ENCODE measurements around the gene PCDHGA12. TPM values are rescaled to one million over a fixed set of nuclear protein-coding genes. Genes with fewer than 3 reads are reported as not detected.
A peak's percentile ranks its signal among the peaks of the same experiment; 100 is the strongest.
"Not testable (repeated sequence)": the region's sequence is repeated elsewhere in the genome, so short reads cannot be mapped to it uniquely, and the experiment has no call there.

Gene PCDHGA12
- total RNA-seq, 1 experiment from 2014 or later: 0.11 TPM

DNA sequence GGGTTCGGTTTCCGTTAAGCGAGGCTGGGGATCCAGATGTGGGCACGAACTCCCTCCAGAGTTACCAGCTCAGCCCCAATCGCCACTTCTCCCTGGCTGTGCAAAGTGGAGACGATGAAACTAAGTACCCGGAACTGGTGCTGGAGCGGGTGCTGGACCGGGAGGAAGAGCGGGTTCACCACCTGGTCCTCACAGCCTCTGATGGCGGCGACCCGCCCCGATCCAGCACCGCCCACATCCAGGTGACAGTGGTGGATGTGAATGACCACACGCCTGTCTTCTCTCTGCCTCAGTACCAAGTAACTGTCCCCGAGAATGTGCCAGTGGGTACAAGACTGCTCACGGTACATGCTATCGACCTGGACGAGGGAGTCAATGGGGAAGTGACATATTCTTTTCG lies 47.0 kb upstream of the PCDHGA12 start:
- intact Hi-C loops (cut with micrococcal nuclease): no loop called here
- Histone ChIP-seq H3K4me2 (ENCODE audit: low read length) (no peak overlapping the region), H3K9me2 (replicated peaks; ENCODE audit: low read length) (no peaks in the 10 kb centered on the region), H3K27ac (ENCODE audit: low read length) (no peak overlapping the region), H3K4me1 (ENCODE audit: insufficient read depth, low read length) (no peaks in the 10 kb centered on the region), H3K27me3 (ENCODE audit: low read length) (no peaks in the 10 kb centered on the region), H3K79me2 (ENCODE audit: low read length) (no peaks in the 10 kb centered on the region), H2AFZ (ENCODE audit: low read length) (no peak overlapping the region), H3K4me3 (ENCODE audit: low read length) (no peak overlapping the region), H3K36me3 (ENCODE audit: low read depth, low read length) (no peaks in the 10 kb centered on the region), H3K9ac (ENCODE audit: low read length) (no peak overlapping the region), H4K20me1 (ENCODE audit: low read length) (no peaks in the 10 kb centered on the region), H3F3A (ENCODE audit: low read length, unreplicated experiment) (no peaks in the 10 kb centered on the region), H3K9me3 (ENCODE audit: low read length) (0 out of 2 replicates have a peak, but pooled peaks cover 4% of the 10 kb centered on the region)
- POLR2A ChIA-PET (ENCODE audit: unreplicated experiment): no interaction called here
- CTCF ChIA-PET: no interaction called here
- BruUV-seq (replicated peaks): no TSS peak
- TF ChIP-seq EZH2 (IDR thresholded peaks at IDR 0.05; ENCODE audit: low read length, unreplicated experiment) (no peak), EZH2phosphoT487 (IDR thresholded peaks at IDR 0.05; ENCODE audit: borderline replicate concordance, low read length) (no peak)
- TF ChIP-seq, protein P1, sequence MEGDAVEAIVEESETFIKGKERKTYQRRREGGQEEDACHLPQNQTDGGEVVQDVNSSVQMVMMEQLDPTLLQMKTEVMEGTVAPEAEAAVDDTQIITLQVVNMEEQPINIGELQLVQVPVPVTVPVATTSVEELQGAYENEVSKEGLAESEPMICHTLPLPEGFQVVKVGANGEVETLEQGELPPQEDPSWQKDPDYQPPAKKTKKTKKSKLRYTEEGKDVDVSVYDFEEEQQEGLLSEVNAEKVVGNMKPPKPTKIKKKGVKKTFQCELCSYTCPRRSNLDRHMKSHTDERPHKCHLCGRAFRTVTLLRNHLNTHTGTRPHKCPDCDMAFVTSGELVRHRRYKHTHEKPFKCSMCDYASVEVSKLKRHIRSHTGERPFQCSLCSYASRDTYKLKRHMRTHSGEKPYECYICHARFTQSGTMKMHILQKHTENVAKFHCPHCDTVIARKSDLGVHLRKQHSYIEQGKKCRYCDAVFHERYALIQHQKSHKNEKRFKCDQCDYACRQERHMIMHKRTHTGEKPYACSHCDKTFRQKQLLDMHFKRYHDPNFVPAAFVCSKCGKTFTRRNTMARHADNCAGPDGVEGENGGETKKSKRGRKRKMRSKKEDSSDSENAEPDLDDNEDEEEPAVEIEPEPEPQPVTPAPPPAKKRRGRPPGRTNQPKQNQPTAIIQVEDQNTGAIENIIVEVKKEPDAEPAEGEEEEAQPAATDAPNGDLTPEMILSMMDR (conservative IDR thresholded peaks at IDR 0.05; ENCODE audit: low read depth, low read length): no peak
- ATAC-seq (no peak), DNase-seq (no peak)

DNA sequence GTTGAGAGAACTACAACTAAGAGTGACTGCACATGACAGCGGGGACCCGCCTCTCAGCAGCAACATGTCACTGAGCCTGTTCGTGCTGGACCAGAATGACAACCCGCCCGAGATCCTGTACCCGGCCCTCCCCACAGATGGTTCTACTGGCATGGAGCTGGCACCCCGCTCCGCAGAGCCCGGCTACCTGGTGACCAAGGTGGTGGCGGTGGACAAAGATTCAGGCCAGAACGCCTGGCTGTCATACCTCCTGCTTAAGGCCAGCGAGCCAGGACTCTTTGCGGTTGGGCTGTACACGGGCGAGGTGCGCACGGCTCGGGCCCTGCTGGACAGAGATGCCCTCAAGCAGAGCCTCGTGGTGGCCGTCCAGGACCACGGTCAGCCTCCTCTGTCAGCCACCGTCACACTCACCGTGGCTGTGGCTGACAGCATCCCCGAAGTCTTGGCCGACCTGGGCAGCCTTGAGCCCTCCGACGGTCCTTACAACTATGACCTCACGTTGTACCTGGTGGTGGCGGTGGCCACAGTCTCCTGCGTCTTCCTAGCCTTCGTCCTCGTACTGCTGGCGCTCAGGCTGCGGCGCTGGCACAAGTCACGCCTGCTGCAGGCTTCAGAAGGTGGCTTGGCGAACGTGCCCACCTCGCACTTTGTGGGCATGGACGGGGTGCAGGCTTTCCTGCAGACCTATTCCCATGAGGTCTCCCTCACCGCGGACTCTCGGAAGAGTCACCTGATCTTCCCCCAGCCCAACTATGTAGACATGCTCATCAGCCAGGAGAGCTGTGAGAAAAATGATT lies 45.6 kb upstream of the PCDHGA12 start:
- intact Hi-C loops (cut with micrococcal nuclease): no loop called here
- no peaks in the 10 kb centered on the region for H4K20me1 ChIP-seq (ENCODE audit: low read length)
- H3K9ac ChIP-seq (ENCODE audit: low read length): no peak overlapping the region
- H3K27ac ChIP-seq (ENCODE audit: low read length): no peak overlapping the region
- H3K36me3 ChIP-seq (ENCODE audit: low read depth, low read length): no peaks in the 10 kb centered on the region
- H3K27me3 ChIP-seq (ENCODE audit: low read length): no peaks in the 10 kb centered on the region
- DNase-seq (no peak), ATAC-seq (no peak)
- H2AFZ ChIP-seq (ENCODE audit: low read length): no peak overlapping the region
- H3K9me2 ChIP-seq (replicated peaks; ENCODE audit: low read length): no peaks in the 10 kb centered on the region
- H3F3A ChIP-seq (ENCODE audit: low read length, unreplicated experiment): no peaks in the 10 kb centered on the region
- CTCF ChIA-PET: no interaction called here
- no peaks in the 10 kb centered on the region for H3K79me2 ChIP-seq (ENCODE audit: low read length)
- no peak overlapping the region for H3K4me2 ChIP-seq (ENCODE audit: low read length)
- TF ChIP-seq, protein P1 (conservative IDR thresholded peaks at IDR 0.05; ENCODE audit: low read depth, low read length): no peak
- TF ChIP-seq EZH2phosphoT487 (IDR thresholded peaks at IDR 0.05; ENCODE audit: borderline replicate concordance, low read length) (no peak), EZH2 (IDR thresholded peaks at IDR 0.05; ENCODE audit: low read length, unreplicated experiment) (no peak)
- H3K4me3 ChIP-seq (ENCODE audit: low read length): no peak overlapping the region
- POLR2A ChIA-PET (ENCODE audit: unreplicated experiment): no interaction called here
- no peaks in the 10 kb centered on the region for H3K4me1 ChIP-seq (ENCODE audit: insufficient read depth, low read length)
- BruUV-seq (replicated peaks): no TSS peak
- 0 out of 2 replicates have a peak, but pooled peaks cover 6% of the 10 kb centered on the region for H3K9me3 ChIP-seq (ENCODE audit: low read length)

DNA sequence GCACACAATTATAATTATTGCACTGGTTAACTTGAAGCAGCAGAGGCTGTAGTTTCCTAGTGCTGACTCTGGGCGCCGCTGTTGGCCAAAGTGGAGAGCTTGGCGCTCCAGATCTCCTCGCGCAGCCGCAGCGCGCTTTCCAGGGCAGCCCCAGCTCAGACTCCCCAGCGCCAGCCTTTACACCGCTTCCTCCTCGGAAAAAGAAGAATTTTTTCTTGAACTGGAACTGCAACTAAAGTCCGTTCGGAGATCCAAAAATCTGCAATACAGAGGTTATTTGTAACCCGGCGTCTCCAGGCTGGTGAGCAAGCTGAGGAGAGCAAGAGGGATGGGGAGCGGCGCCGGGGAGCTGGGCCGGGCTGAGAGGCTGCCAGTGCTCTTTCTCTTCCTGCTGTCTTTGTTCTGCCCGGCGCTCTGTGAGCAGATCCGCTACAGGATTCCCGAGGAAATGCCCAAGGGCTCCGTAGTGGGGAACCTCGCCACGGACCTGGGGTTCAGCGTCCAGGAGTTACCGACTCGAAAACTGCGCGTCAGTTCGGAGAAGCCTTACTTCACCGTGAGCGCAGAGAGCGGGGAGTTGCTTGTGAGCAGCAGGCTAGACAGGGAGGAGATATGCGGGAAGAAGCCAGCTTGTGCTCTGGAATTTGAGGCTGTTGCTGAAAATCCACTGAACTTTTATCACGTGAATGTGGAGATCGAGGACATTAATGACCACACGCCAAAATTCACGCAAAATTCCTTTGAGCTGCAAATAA lies 42.6 kb upstream of the PCDHGA12 start, which contains the start of gene PCDHGB4:
TSS of gene PCDHGB4 (plus strand) at position 142 of the 755 bp plus-strand sequence. CDS start at position 329, 187 bp downstream.
- H3K27ac ChIP-seq (ENCODE audit: low read length); H3K9ac ChIP-seq (ENCODE audit: low read length); H3K4me2 ChIP-seq (ENCODE audit: low read length); H3F3A ChIP-seq (ENCODE audit: low read length, unreplicated experiment); H4K20me1 ChIP-seq (ENCODE audit: low read length); intact Hi-C loops (cut with micrococcal nuclease); H2AFZ ChIP-seq (ENCODE audit: low read length); H3K9me2 ChIP-seq (replicated peaks; ENCODE audit: low read length); H3K4me1 ChIP-seq (ENCODE audit: insufficient read depth, low read length); H3K27me3 ChIP-seq (ENCODE audit: low read length); H3K9me3 ChIP-seq (ENCODE audit: low read length); H3K36me3 ChIP-seq (ENCODE audit: low read depth, low read length); H3K4me3 ChIP-seq (ENCODE audit: low read length); BruUV-seq (replicated peaks); CTCF ChIA-PET; POLR2A ChIA-PET (ENCODE audit: unreplicated experiment); H3K79me2 ChIP-seq (ENCODE audit: low read length): not testable (repeated sequence)
- ATAC-seq (peak; percentile 35), DNase-seq (peak; percentile 23)
- TF ChIP-seq, protein P1 (conservative IDR thresholded peaks at IDR 0.05; ENCODE audit: low read depth, low read length): peak; percentile 31

Measured in PC-3 (cell line).